GM12878 (cell line): ENCODE results near the gene DPPA5. TPM values are rescaled to one million over a fixed set of nuclear protein-coding genes. Genes with fewer than 3 reads are reported as not detected.

Source experiments
- ATAC-seq: fragments of 200-7000 bp; cut with Tn5 transposase; 3 replicates; pipeline ENCODE4 v1.9.1; 2020; ENCODE audit warnings: mild to moderate bottlenecking, moderate library complexity
- BruUV-seq: library from RNA; stranded (reverse); fragments of 400-500 nt; replicated peaks from 2 replicates; lab custom pipeline; 2021; lab: Mats Ljungman, UMichigan
- CTCF ChIA-PET: fragments of 300-600 bp; sonication (Branson Sonifier 250); formaldehyde crosslinking; extraction: SDS; loops from one replicate; lab custom pipeline; 2021; ENCODE audit warnings: inconsistent platforms; lab: Yijun Ruan, JAX
- POLR2A ChIA-PET: fragments of 350-600 bp; formaldehyde crosslinking; extraction: SDS; loops from one replicate; lab custom pipeline; 2021; ENCODE audit warnings: inconsistent platforms; lab: Charles Lee
- RAD21 ChIA-PET: fragments of 300-600 bp; sonication (Branson Sonifier 250); formaldehyde crosslinking; loops from one replicate; lab custom pipeline; 2023; ENCODE audit warnings: antibody characterized with exemption; ENCODE audit not compliant: unreplicated experiment; lab: Charles Lee
- SMC1A ChIA-PET: fragments of 300-600 bp; sonication (Branson Sonifier 250); formaldehyde crosslinking; loops from one replicate; lab custom pipeline; 2023; ENCODE audit not compliant: unreplicated experiment, uncharacterized antibody; lab: Charles Lee
- DNase-seq: peaks from one replicate; pipeline ENCODE4 v3.0.0-alpha.2; 2011; ENCODE audit warnings: low read depth, low spot score
- FAIRE-seq: peaks from 3 replicates; lab custom pipeline; 2011; peaks lifted over from hg19 to GRCh38; lab: Jason Lieb, UNC
- H2AFZ ChIP-seq: 2 replicates; pipeline ENCODE4 v1.6.0; 2011; ENCODE audit warnings: low read depth, low read length, control low read depth; ENCODE audit not compliant: control insufficient read depth
- H3K27ac ChIP-seq: 2 replicates; pipeline ENCODE4 v1.5.1; 2011; ENCODE audit warnings: control low read depth; ENCODE audit not compliant: control insufficient read depth, insufficient read depth
- H3K27me3 ChIP-seq, 2 experiments: replicated peaks in 1 of 2; 2 replicates each; pipeline versions ENCODE4 v1.6.0 to v1.6.1; 2011; ENCODE audit warnings: low read length in 1 of 2; ENCODE audit not compliant: control insufficient read depth in 2 of 2, insufficient read depth in 2 of 2
- H3K36me3 ChIP-seq, 2 experiments: 2 replicates each; pipeline ENCODE4 v1.5.1; 2011; ENCODE audit warnings: low read length in 1 of 2; ENCODE audit not compliant: control insufficient read depth in 2 of 2, insufficient read depth in 2 of 2
- H3K4me1 ChIP-seq: 2 replicates; pipeline ENCODE4 v1.6.1; 2011; ENCODE audit warnings: mild to moderate bottlenecking, low read length, moderate library complexity, mixed read lengths; ENCODE audit not compliant: control insufficient read depth, insufficient read depth
- H3K4me2 ChIP-seq: 2 replicates; pipeline ENCODE4 v1.6.0; 2011; ENCODE audit warnings: control low read depth; ENCODE audit not compliant: control insufficient read depth, insufficient read depth
- H3K4me3 ChIP-seq: fragments of 200-600 bp; sonication (generic); 2 replicates; pipeline ENCODE4 v1.5.1; 2016
- H3K79me2 ChIP-seq: 2 replicates; pipeline ENCODE4 v1.6.0; 2011; ENCODE audit warnings: low read length; ENCODE audit not compliant: control insufficient read depth, insufficient read depth
- H3K9ac ChIP-seq: 2 replicates; pipeline ENCODE4 v1.8.0; 2011; ENCODE audit warnings: low read length, control low read depth, mixed read lengths; ENCODE audit not compliant: control insufficient read depth, insufficient read depth
- H3K9me3 ChIP-seq: replicated peaks from 3 replicates; pipeline ENCODE4 v1.5.1; 2011; ENCODE audit warnings: mild to moderate bottlenecking, low read length; ENCODE audit not compliant: control insufficient read depth, insufficient read depth
- H4K20me1 ChIP-seq: 2 replicates; pipeline ENCODE4 v1.6.0; 2011; ENCODE audit not compliant: control insufficient read depth, insufficient read depth
- BCL3 ChIP-seq: IDR thresholded peaks from 2 replicates; pipeline ENCODE4 v1.6.1; 2011; ENCODE audit warnings: borderline replicate concordance, low read depth, mild to moderate bottlenecking, moderate library complexity, low read length; ENCODE audit not compliant: insufficient read depth, poor library complexity, severe bottlenecking
- DPF2 ChIP-seq: fragments of 450-650 bp; IDR thresholded peaks from 2 replicates; pipeline ENCODE4 v1.6.1; 2017; ENCODE audit warnings: mild to moderate bottlenecking
- HSF1 ChIP-seq: fragments of 150-350 bp; IDR thresholded peaks from 2 replicates; pipeline ENCODE4 v1.6.1; 2014; ENCODE audit warnings: mild to moderate bottlenecking, low read depth, low read length
- LARP7 ChIP-seq: fragments of 450-650 bp; IDR thresholded peaks from 2 replicates; pipeline ENCODE4 v1.6.1; 2017; ENCODE audit warnings: mild to moderate bottlenecking
- MEF2A ChIP-seq: IDR thresholded peaks from 2 replicates; pipeline ENCODE4 v1.6.1; 2011; ENCODE audit warnings: low read depth, mild to moderate bottlenecking, low read length, moderate library complexity; ENCODE audit not compliant: insufficient read depth
- NR2F1 ChIP-seq: fragments of 450-650 bp; conservative IDR thresholded peaks from 2 replicates; pipeline ENCODE4 v1.6.1; 2017; ENCODE audit warnings: mild to moderate bottlenecking
- PAX8 ChIP-seq: fragments of 450-650 bp; IDR thresholded peaks from 2 replicates; pipeline ENCODE4 v1.6.1; 2017; ENCODE audit warnings: mild to moderate bottlenecking, moderate library complexity
- REST ChIP-seq: IDR thresholded peaks from 2 replicates; pipeline ENCODE4 v1.6.1; 2012; ENCODE audit warnings: mild to moderate bottlenecking, low read depth, low read length
- SMAD5 ChIP-seq: IDR thresholded peaks from 2 replicates; pipeline ENCODE4 v1.6.1; 2016; ENCODE audit warnings: antibody characterized with exemption, low read depth
- WGBS: methylation state at CpG from one replicate; pipeline ENCODE4 v1.1.6; 2016; ENCODE audit warnings: low lambda C conversion rate; ENCODE audit not compliant: insufficient replicate concordance, insufficient coverage; ENCODE audit errors: missing lambda C conversion rate; 5-methylcytosine and 5-hydroxymethylcytosine counted together
- in situ Hi-C: fragments of 300-500 bp; cut with MboI; formaldehyde crosslinking; loops from 9 replicates; pipeline ENCODE4 v1.14.3; 2018; ENCODE audit warnings: mixed read lengths
- intact Hi-C: fragments of 100-400 bp; cut with micrococcal nuclease; formaldehyde crosslinking; loops from one replicate; pipeline ENCODE4 v1.14.2; 2022; ENCODE audit not compliant: unreplicated experiment
- polyA plus RNA-seq, 11 experiments: library from polyadenylated mRNA; depleted of rRNA in 4 of 11; unstranded in 6 of 11; stranded (reverse) in 5 of 11; fragments of >200 nt; fragmentation: Nextera tagmentation in 4 of 11; fragmentation: Illumina TruSeq in 1 of 11; extraction: Ambion mirVana in 4 of 11; extraction: Trizol in 1 of 11; gene quantifications; 1 replicate in 1 of 11; 2 replicates in 10 of 11; pipeline versions ENCODE4 v1.2.1 to v1.2.3, GENCODE V29; 2011 to 2016; ENCODE audit warnings: inconsistent platforms in 2 of 11, missing spikeins in 2 of 11, low read depth in 1 of 11
- total RNA-seq, 4 experiments: library from RNA; depleted of rRNA in 3 of 4; stranded (reverse); fragments of >200 nt in 3 of 4; fragmentation: Illumina TruSeq in 1 of 4; extraction: Trizol in 1 of 4; gene quantifications; 2 replicates each; pipeline versions ENCODE4 v1.2.1 to v1.2.3, GENCODE V29; 2013 to 2021
- TF ChIP-seq, protein P1 (sequence below): fragments of 450-650 bp; IDR thresholded peaks from 2 replicates; pipeline ENCODE4 v1.6.1; 2017; ENCODE audit warnings: antibody characterized with exemption, mild to moderate bottlenecking, moderate library complexity

DPPA5 gene
- total and polyA plus RNA-seq, 10 of the 15 experiments (the other 5 are each of a cell fraction or from before 2014, with no cell fraction given) = not detected

- TF ChIP-seq PAX8 (no peak), LARP7 (no peak)
- TF ChIP-seq, protein P1, sequence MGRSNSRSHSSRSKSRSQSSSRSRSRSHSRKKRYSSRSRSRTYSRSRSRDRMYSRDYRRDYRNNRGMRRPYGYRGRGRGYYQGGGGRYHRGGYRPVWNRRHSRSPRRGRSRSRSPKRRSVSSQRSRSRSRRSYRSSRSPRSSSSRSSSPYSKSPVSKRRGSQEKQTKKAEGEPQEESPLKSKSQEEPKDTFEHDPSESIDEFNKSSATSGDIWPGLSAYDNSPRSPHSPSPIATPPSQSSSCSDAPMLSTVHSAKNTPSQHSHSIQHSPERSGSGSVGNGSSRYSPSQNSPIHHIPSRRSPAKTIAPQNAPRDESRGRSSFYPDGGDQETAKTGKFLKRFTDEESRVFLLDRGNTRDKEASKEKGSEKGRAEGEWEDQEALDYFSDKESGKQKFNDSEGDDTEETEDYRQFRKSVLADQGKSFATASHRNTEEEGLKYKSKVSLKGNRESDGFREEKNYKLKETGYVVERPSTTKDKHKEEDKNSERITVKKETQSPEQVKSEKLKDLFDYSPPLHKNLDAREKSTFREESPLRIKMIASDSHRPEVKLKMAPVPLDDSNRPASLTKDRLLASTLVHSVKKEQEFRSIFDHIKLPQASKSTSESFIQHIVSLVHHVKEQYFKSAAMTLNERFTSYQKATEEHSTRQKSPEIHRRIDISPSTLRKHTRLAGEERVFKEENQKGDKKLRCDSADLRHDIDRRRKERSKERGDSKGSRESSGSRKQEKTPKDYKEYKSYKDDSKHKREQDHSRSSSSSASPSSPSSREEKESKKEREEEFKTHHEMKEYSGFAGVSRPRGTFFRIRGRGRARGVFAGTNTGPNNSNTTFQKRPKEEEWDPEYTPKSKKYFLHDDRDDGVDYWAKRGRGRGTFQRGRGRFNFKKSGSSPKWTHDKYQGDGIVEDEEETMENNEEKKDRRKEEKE = no peak
These were observed 40.7 kb upstream of the DPPA5 start, which contains the start of gene DDX43 (continued) for GRCh38 chr6:73394577-73395354.

- no peak overlapping the region for H3K4me2 ChIP-seq
- no peaks in the 10 kb centered on the region for H3K9me3 ChIP-seq
- no peak for DNase-seq
- H4K20me1 ChIP-seq = no peaks in the 10 kb centered on the region
- CTCF ChIA-PET = no interaction called here
- no peak for ATAC-seq
- POLR2A ChIA-PET = no interaction called here
- no peaks in the 10 kb centered on the region for H3K79me2 ChIP-seq
- SMC1A ChIA-PET = no interaction called here
- no peaks in the 10 kb centered on the region for H3K4me1 ChIP-seq
- FAIRE-seq = no peak
- RAD21 ChIA-PET = no interaction called here
- BruUV-seq = no TSS peak
- in situ Hi-C loops (no loop called here), intact Hi-C loops (no loop called here)
- H3K9ac ChIP-seq = no peak overlapping the region
- no peak overlapping the region for H3K27ac ChIP-seq
- no peak overlapping the region for H3K4me3 ChIP-seq
- H3K27me3 ChIP-seq = no peaks in the 10 kb centered on the region
- no peak overlapping the region for H2AFZ ChIP-seq
- WGBS = 82% methylated on average over 3 of the region's 3 CpGs
- no peaks in the 10 kb centered on the region for H3K36me3 ChIP-seq
- no peak for TF ChIP-seq HSF1
- no peak for TF ChIP-seq MEF2A
- TF ChIP-seq BCL3 = no peak
- TF ChIP-seq SMAD5 = no peak
- TF ChIP-seq NR2F1 = no peak
- TF ChIP-seq DPF2 = no peak
- no peak for TF ChIP-seq REST
These were observed 39.2 kb upstream of the DPPA5 start for GRCh38 chr6:73393278-73393677.
